GM19452 (cell line): Measurements from ENCODE around the gene GADL1.

Source experiments
- ATAC-seq: cut with Tn5 transposase; IDR thresholded peaks from one replicate; pipeline ENCODE4 v1.9.1; 2021; ENCODE audit not compliant: unreplicated experiment

GADL1 gene

GRCh38 chr3:30894521-30895251 is at the start of gene GADL1:
Gene GADL1 (minus strand): TSS chr3:30894661. CDS start chr3:30894614, 47 bp downstream.
- no peak for ATAC-seq

- ATAC-seq: no peak
Observed at GRCh38 chr3:30944124-30944523, 49.7 kb upstream of the GADL1 start.

GRCh38 chr3:30943206-30943605 is 48.7 kb upstream of the GADL1 start:
- no peak for ATAC-seq

GRCh38 chr3:30941342-30941741 is 46.9 kb upstream of the GADL1 start:
- no peak for ATAC-seq

GRCh38 chr3:30940740-30941139 is 46.3 kb upstream of the GADL1 start:
- ATAC-seq: no peak

GRCh38 chr3:30934208-30934550 is 39.7 kb upstream of the GADL1 start:
- ATAC-seq: no peak

- ATAC-seq: no peak
Observed at GRCh38 chr3:30933478-30934207, 39.2 kb upstream of the GADL1 start.

GRCh38 chr3:30932513-30933098 is 38.1 kb upstream of the GADL1 start:
- no peak for ATAC-seq

- no peak for ATAC-seq
Observed at GRCh38 chr3:30924763-30925162, 30.3 kb upstream of the GADL1 start.

- ATAC-seq: no peak
Observed at GRCh38 chr3:30919564-30919963, 25.1 kb upstream of the GADL1 start.

GRCh38 chr3:30918761-30919160 is 24.3 kb upstream of the GADL1 start:
- no peak for ATAC-seq

- ATAC-seq: no peak
Observed at GRCh38 chr3:30915782-30916181, 21.3 kb upstream of the GADL1 start.

GRCh38 chr3:30914696-30915095 is 20.2 kb upstream of the GADL1 start:
- no peak for ATAC-seq

- ATAC-seq: no peak
Observed at GRCh38 chr3:30913176-30913575, 18.7 kb upstream of the GADL1 start.

- no peak for ATAC-seq
Observed at GRCh38 chr3:30912301-30912700, 17.8 kb upstream of the GADL1 start.

GRCh38 chr3:30908456-30909037 is 14.1 kb upstream of the GADL1 start:
- ATAC-seq: no peak

GRCh38 chr3:30904996-30905395 is 10.5 kb upstream of the GADL1 start:
- no peak for ATAC-seq

GRCh38 chr3:30895329-30895728 is 868 bp upstream of the GADL1 start:
- ATAC-seq: no peak

GRCh38 chr3:30893678-30894325 is 659 bp downstream of the GADL1 start:
- ATAC-seq: no peak

GRCh38 chr3:30890907-30891306 is 3.6 kb downstream of the GADL1 start:
- no peak for ATAC-seq

- no peak for ATAC-seq
Observed at GRCh38 chr3:30886888-30887287, 7.6 kb downstream of the GADL1 start.
